ENCODE results near the gene ST3GAL5. TPM values are rescaled to one million over a fixed set of nuclear protein-coding genes. Genes with fewer than 3 reads are reported as not detected.

The ST3GAL5 gene
- total and polyA plus RNA-seq, 2 donors (not counting 1 experiment from before 2014, with no cell fraction given): 42.6 to 94.3 TPM

DNA sequence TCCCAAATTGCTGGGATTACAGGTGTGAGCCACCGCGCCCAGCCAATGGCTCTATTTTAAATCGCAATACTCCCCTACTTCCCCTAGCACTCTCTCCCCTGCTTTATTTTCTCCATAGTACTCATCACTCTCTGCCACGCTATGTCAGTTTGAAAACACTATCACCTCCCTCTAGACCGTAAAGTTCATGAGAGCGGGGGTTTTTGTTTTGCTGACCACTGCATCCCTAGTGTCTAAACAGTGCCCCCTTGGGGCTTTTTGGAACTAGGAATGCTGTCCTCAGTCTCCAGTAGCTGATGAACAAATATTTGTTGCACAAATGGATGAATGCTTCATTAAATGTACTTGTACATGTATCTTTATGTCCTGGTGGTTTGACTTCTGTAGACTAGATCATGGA, 90.9 kb downstream of the ST3GAL5 start:
- H3K36me3 ChIP-seq (replicated peaks in 1 of 2; ENCODE audit: control extremely low read depth in 1 of 2, control insufficient read depth in 1 of 2, extremely low read depth in 1 of 2, insufficient read depth in 2 of 2, low read length in 1 of 2): no peaks in the 10 kb centered on the region
- H3K9ac ChIP-seq (ENCODE audit: low read length): no peak overlapping the region
- no peak overlapping the region for H3K4me3 Mint-ChIP-seq
- no peak overlapping the region for H3K4me2 ChIP-seq (replicated peaks; ENCODE audit: low read depth, low read length, poor library complexity, severe bottlenecking)
- no peak overlapping the region for H3K27ac Mint-ChIP-seq
- H3K79me2 ChIP-seq (ENCODE audit: control insufficient read depth, insufficient read depth, low read length): no peaks in the 10 kb centered on the region
- H3K27me3 ChIP-seq (replicated peaks in 1 of 4; ENCODE audit: control extremely low read depth in 1 of 4, control insufficient read depth in 3 of 4, insufficient read depth in 4 of 4, low read length in 3 of 4): peaks cover 0 to 24% (median 6%) of the 10 kb centered on the region in 4 experiments
- H3K4me3 ChIP-seq (ENCODE audit: control extremely low read depth in 1 of 5, extremely low read depth in 1 of 5, insufficient read depth in 1 of 5, low read depth in 2 of 5, low read length in 4 of 5): no peak overlapping the region
- H3K9me3 Mint-ChIP-seq (ENCODE audit: insufficient read depth): peaks cover 2% of the 10 kb centered on the region
- H3K9me3 ChIP-seq (ENCODE audit: control extremely low read depth in 1 of 3, control insufficient read depth in 2 of 3, insufficient read depth in 1 of 3, low read length in 2 of 3): peaks cover 0 to 17% (median 8%) of the 10 kb centered on the region in 3 donors
- H3K27ac ChIP-seq (ENCODE audit: low read length in 2 of 2): no peak overlapping the region
- ChIA-PET POLR2A (interaction anchor here (0.6 kb wide), 1 partner anchor 889 kb away, joined by 5 read pairs; no protein-coding TSS in a partner anchor), CTCF (interaction anchor here (2.1 kb wide), 1 partner anchor 69 kb away, joined by 9 read pairs; no protein-coding TSS in a partner anchor)
- intact Hi-C loops (cut with micrococcal nuclease): no loop called here
- no peaks in the 10 kb centered on the region for H3K4me1 Mint-ChIP-seq
- ATAC-seq (ENCODE audit: low read depth) (no peak), DNase-seq (no peak)
- H2AFZ ChIP-seq (ENCODE audit: insufficient read depth, low read depth, low read length, poor library complexity, severe bottlenecking): no peak overlapping the region
- H4K20me1 ChIP-seq (ENCODE audit: control insufficient read depth, insufficient read depth, low read length, poor library complexity, severe bottlenecking): no peaks in the 10 kb centered on the region
- 90% methylated on average over 3 of the region's 6 CpGs for WGBS (ENCODE audit: insufficient coverage)
- no peak for TF ChIP-seq EZH2 (IDR thresholded peaks at IDR 0.05; ENCODE audit: borderline replicate concordance, insufficient read depth, low read depth, low read length, poor library complexity, severe bottlenecking)
- TF ChIP-seq, protein P1, sequence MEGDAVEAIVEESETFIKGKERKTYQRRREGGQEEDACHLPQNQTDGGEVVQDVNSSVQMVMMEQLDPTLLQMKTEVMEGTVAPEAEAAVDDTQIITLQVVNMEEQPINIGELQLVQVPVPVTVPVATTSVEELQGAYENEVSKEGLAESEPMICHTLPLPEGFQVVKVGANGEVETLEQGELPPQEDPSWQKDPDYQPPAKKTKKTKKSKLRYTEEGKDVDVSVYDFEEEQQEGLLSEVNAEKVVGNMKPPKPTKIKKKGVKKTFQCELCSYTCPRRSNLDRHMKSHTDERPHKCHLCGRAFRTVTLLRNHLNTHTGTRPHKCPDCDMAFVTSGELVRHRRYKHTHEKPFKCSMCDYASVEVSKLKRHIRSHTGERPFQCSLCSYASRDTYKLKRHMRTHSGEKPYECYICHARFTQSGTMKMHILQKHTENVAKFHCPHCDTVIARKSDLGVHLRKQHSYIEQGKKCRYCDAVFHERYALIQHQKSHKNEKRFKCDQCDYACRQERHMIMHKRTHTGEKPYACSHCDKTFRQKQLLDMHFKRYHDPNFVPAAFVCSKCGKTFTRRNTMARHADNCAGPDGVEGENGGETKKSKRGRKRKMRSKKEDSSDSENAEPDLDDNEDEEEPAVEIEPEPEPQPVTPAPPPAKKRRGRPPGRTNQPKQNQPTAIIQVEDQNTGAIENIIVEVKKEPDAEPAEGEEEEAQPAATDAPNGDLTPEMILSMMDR (IDR thresholded peaks at IDR 0.05): no peak
- H3K27me3 Mint-ChIP-seq: peaks cover 49% of the 10 kb centered on the region
- H3K4me1 ChIP-seq (ENCODE audit: control insufficient read depth in 2 of 2, insufficient read depth in 2 of 2, low read length in 2 of 2): no peaks in the 10 kb centered on the region

DNA sequence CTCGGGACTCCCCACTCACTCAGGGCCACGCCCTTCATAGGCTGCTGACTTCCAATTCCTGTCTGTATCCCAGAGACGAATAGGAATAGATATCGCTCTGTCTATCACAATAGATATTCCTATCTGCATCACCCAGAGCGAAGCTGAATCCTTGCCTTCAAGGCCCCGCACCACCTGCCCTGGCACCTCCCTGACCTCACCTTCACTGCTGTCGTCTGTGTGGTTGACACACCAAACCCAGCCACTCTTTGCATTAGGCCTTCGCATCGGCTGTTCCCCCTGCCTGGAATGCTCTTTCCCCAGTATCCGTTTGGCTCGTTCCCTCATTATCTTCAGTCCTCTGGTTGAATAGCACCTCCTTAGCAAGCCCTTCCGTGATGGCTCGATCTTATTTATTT, 91.5 kb downstream of the ST3GAL5 start:
- 93% methylated on average over 10 of the region's 13 CpGs for WGBS (ENCODE audit: insufficient coverage)
- Histone ChIP-seq H2AFZ (ENCODE audit: insufficient read depth, low read depth, low read length, poor library complexity, severe bottlenecking) (no peak overlapping the region), H3K9me3 (ENCODE audit: control extremely low read depth in 1 of 3, control insufficient read depth in 2 of 3, insufficient read depth in 1 of 3, low read length in 2 of 3) (peaks cover 0 to 10% (median 8%) of the 10 kb centered on the region in 3 donors), H3K27ac (ENCODE audit: low read length in 2 of 2) (no peak overlapping the region), H3K9ac (ENCODE audit: low read length) (no peak overlapping the region), H3K36me3 (replicated peaks in 1 of 2; ENCODE audit: control extremely low read depth in 1 of 2, control insufficient read depth in 1 of 2, extremely low read depth in 1 of 2, insufficient read depth in 2 of 2, low read length in 1 of 2) (no peaks in the 10 kb centered on the region), H3K27me3 (replicated peaks in 1 of 4; ENCODE audit: control extremely low read depth in 1 of 4, control insufficient read depth in 3 of 4, insufficient read depth in 4 of 4, low read length in 3 of 4) (peaks cover 0 to 24% (median 6%) of the 10 kb centered on the region in 4 experiments), H4K20me1 (ENCODE audit: control insufficient read depth, insufficient read depth, low read length, poor library complexity, severe bottlenecking) (no peaks in the 10 kb centered on the region), H3K4me2 (replicated peaks; ENCODE audit: low read depth, low read length, poor library complexity, severe bottlenecking) (no peak overlapping the region), H3K4me3 (ENCODE audit: control extremely low read depth in 1 of 5, extremely low read depth in 1 of 5, insufficient read depth in 1 of 5, low read depth in 2 of 5, low read length in 4 of 5) (no peak overlapping the region), H3K4me1 (ENCODE audit: control insufficient read depth in 2 of 2, insufficient read depth in 2 of 2, low read length in 2 of 2) (no peaks in the 10 kb centered on the region), H3K79me2 (ENCODE audit: control insufficient read depth, insufficient read depth, low read length) (no peaks in the 10 kb centered on the region)
- no peak for TF ChIP-seq EZH2 (IDR thresholded peaks at IDR 0.05; ENCODE audit: borderline replicate concordance, insufficient read depth, low read depth, low read length, poor library complexity, severe bottlenecking)
- TF ChIP-seq, protein P1 (IDR thresholded peaks at IDR 0.05): no peak
- DNase-seq (no peak), ATAC-seq (ENCODE audit: low read depth) (no peak)
- Mint-ChIP-seq H3K27ac (no peak overlapping the region), H3K4me1 (no peaks in the 10 kb centered on the region), H3K9me3 (ENCODE audit: insufficient read depth) (peaks cover 2% of the 10 kb centered on the region), H3K4me3 (no peak overlapping the region), H3K27me3 (peaks cover 55% of the 10 kb centered on the region)
- intact Hi-C loops (cut with micrococcal nuclease): no loop called here
- CTCF ChIA-PET: interaction anchor here (2.1 kb wide), 1 partner anchor 68 kb away, joined by 9 read pairs; no protein-coding TSS in a partner anchor
- POLR2A ChIA-PET: no interaction called here

All from B cell (primary cell).